HL-60 (cell line): ENCODE results near the gene COL20A1.

Experiments used
- DNase-seq, 2 experiments: peaks; one replicate each; pipeline ENCODE4 v3.0.0-alpha.2; 2010 to 2020; ENCODE audit warnings: low read depth in 1 of 2, low spot score in 1 of 2
- H3K27ac ChIP-seq: fragments of 250-450 bp; sonication (Bioruptor Pico); replicated peaks from 2 replicates; pipeline ENCODE4 v1.5.1; 2020; ENCODE audit warnings: mild to moderate bottlenecking, moderate library complexity
- H3K27me3 ChIP-seq: fragments of 250-450 bp; sonication (Bioruptor Pico); 2 replicates; pipeline ENCODE4 v1.5.1; 2021; ENCODE audit warnings: mild to moderate bottlenecking, moderate library complexity; ENCODE audit not compliant: insufficient read depth, poor library complexity, severe bottlenecking
- H3K4me3 ChIP-seq: replicated peaks from 2 replicates; pipeline ENCODE4 v1.5.1; 2011; ENCODE audit warnings: mild to moderate bottlenecking, control low read depth, low read length; ENCODE audit not compliant: insufficient read depth
- CTCF ChIP-seq: IDR thresholded peaks from one replicate; pipeline ENCODE4 v1.5.1; 2011; ENCODE audit warnings: low read length, control low read depth, inconsistent platforms; ENCODE audit not compliant: insufficient read depth
- GABPA ChIP-seq: IDR thresholded peaks from 2 replicates; pipeline ENCODE4 v1.6.1; 2012; ENCODE audit warnings: low read depth
- POLR2AphosphoS5 ChIP-seq: IDR thresholded peaks from 2 replicates; pipeline ENCODE4 v1.6.1; 2012; ENCODE audit warnings: low read depth
- REST ChIP-seq: IDR thresholded peaks from 2 replicates; pipeline ENCODE4 v1.6.1; 2012; ENCODE audit warnings: low read depth; ENCODE audit not compliant: insufficient replicate concordance
- SPI1 ChIP-seq: IDR thresholded peaks from 2 replicates; pipeline ENCODE4 v1.6.1; 2012; ENCODE audit warnings: low read depth, mild to moderate bottlenecking, borderline replicate concordance

The COL20A1 gene

GRCh38 chr20:63356511-63356910 is 63.5 kb downstream of the COL20A1 start:
- DNase-seq, result no peak
- H3K27me3 ChIP-seq, result peaks cover 13% of the 10 kb centered on the region
- TF ChIP-seq REST (no peak), POLR2AphosphoS5 (no peak), SPI1 (no peak), CTCF (no peak)
- no peak overlapping the region for H3K4me3 ChIP-seq
- no peak overlapping the region for H3K27ac ChIP-seq

- no peak overlapping the region for H3K27ac ChIP-seq
- no peak for DNase-seq
- peaks cover 17% of the 10 kb centered on the region for H3K27me3 ChIP-seq
- TF ChIP-seq POLR2AphosphoS5 (no peak), SPI1 (no peak), CTCF (no peak), GABPA (no peak), REST (no peak)
- no peak overlapping the region for H3K4me3 ChIP-seq
These were observed 64.2 kb downstream of the COL20A1 start for GRCh38 chr20:63356931-63357879.

DNA sequence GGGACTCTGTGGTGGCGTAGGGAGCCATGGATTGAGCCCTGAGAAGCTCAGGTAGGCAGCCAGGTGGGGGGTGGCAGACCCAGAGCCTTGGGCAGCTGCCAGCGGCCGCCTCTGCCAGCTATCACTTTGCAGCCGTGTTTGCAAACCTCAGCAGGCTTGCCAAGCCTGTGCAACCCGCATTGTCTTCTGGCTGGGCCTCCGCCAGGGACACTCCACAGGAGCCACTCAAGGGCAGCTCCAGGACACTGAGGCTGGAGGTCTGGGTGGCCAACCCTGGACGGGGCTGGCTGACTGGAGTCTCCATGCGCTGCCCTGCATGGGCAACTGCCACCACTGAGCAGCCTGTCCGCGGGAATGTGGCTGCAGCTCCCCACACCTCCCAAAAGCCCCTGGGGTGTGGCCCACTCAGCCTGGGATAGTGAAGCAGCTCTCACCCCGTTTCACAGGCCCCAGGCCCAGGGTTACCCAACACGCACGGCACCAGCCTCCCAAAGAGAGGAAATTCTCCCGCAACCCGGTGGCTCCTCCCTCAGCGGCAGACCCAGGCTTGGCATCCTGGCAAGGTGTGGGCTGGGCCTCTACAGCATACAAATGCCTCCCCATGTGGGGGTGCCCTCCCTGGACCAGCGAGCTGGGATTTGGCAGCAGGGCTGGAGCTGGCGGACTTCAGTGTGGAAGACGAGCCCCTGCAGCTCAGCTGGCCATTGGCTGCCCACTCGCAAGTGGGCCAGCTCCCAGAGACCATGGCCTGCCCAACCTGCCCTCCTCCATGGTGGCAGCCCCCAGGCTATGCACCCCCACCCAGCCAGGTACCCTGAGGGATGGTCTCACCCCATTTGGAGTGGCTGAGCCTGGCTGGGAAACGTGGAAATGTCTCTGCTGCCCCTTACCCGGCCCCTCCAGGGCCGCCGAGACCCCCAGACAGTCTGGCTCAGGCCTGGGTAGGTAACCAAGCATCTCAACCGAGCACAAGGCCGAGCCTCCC is 65.2 kb downstream of the COL20A1 start:
- DNase-seq, result no peak
- Histone ChIP-seq H3K4me3 (no peak overlapping the region), H3K27me3 (peaks cover 22% of the 10 kb centered on the region), H3K27ac (no peak overlapping the region)
- TF ChIP-seq CTCF (no peak), SPI1 (no peak), REST (no peak), GABPA (no peak), POLR2AphosphoS5 (no peak)
